ENCODE results near the gene SLC6A9. TPM values are rescaled to one million over a fixed set of nuclear protein-coding genes. Genes with fewer than 3 reads are reported as not detected.

The SLC6A9 gene
- total RNA-seq, 1 donor from 2014 or later = 2.1 TPM

DNA sequence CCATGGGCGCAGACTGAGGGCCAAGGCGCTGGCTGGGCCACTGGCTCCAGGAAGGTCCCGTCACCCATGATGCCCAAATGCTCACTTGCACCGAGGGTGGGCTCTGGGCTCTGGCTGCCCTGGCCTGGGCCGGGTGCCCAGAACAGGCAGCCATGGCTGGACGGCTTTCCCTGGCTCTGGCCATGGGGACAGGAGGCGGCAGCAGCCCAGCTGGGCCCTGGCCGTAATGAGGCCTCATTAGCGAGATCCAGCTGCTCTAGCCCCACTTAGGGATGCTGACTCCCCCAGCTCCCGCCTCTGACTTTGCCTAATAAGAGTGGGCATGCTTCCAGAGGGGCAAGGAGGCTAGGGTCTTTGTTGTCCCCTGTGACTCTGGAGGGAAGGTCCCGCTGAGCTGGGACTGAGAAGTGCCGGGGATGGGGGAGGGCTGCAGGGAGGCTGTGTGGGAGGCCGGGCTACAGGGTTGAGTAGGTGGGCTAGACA lies 11.8 kb downstream of the SLC6A9 start:
- Mint-ChIP-seq H3K4me3 (ENCODE audit: low read depth) (no peak overlapping the region), H3K27ac (no peak overlapping the region), H3K4me1 (ENCODE audit: low read depth) (peaks cover 3% of the 10 kb centered on the region), H3K36me3 (ENCODE audit: low read depth) (no peaks in the 10 kb centered on the region), H3K27me3 (ENCODE audit: low read depth) (no peaks in the 10 kb centered on the region), H3K9me3 (no peaks in the 10 kb centered on the region)
- DNase-seq (ENCODE audit: low spot score) = no peak
- intact Hi-C loops (cut with micrococcal nuclease) = no loop called here

DNA sequence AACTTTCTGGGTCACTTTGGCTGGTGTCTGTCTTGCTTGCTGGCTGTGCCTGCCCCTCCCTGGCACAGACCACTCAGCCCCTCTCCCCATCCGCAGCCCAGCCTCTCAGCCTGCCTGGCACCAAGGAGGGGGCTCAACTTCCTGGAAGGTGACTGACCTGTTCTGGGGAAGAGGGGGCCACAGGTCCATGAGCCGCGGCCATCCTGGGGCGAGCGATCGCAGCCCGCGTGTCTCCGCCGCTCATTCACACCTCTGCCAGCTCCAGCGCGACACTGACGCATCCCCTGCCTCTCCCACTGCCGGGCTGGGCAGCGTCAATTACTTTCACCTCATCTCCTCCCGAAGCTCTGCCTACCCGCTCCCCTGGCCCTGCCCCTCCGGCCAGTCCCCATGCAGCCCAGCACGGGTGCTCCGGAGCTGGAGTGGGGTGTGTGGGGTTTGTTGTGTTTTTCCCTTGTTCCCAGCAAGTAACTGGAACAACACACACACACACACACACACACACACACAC lies 14.3 kb downstream of the SLC6A9 start:
- H3K4me1 Mint-ChIP-seq (ENCODE audit: low read depth) = peaks cover 4% of the 10 kb centered on the region
- H3K4me3 Mint-ChIP-seq (ENCODE audit: low read depth) = no peak overlapping the region
- no peak overlapping the region for H3K27ac Mint-ChIP-seq
- H3K27me3 Mint-ChIP-seq (ENCODE audit: low read depth) = no peaks in the 10 kb centered on the region
- no peak for DNase-seq (ENCODE audit: low spot score)
- H3K9me3 Mint-ChIP-seq = no peaks in the 10 kb centered on the region
- intact Hi-C loops (cut with micrococcal nuclease) = no loop called here
- H3K36me3 Mint-ChIP-seq (ENCODE audit: low read depth) = no peaks in the 10 kb centered on the region

DNA sequence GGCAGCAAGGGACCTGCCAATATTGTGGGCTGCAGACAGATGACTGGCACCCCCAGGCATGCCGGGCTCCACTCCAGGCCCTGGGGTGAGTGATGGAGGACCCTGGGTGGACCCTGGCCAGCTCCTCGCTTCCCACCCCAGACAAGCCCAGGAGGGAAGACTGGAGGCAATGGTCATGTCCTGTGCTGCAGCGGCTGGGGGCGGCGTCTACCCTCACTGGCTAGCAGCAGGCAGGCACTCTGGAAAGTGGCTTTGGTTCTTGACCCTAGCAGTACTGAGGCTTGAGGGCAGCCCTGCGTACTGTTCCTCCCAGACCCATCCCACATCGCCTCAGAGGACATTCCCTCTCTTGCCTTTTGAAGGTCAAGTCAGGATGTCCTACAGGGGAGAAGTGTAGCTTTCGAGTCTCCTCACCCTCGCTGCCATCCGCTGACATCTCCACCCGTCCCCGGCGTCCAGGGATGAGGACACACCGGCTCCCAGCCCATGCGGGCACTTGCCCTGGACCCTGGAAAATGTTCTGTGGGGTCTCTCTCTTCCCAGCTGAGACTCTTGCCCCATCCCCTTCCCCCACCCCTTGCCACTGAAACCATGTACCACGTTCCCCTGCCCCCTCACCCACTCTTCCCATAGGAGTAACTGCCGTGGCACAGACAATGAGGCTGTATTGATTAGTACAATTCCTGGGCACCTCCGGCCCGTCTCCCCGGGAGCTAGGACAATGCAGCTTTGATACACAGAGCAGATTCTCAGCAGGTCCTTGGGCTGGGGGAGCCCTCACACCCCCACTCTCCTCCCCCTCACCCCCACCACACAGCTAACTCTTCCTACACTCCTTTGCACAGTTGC lies 15.0 kb downstream of the SLC6A9 start:
- H3K27ac Mint-ChIP-seq = no peak overlapping the region
- no peak overlapping the region for H3K4me3 Mint-ChIP-seq (ENCODE audit: low read depth)
- no peaks in the 10 kb centered on the region for H3K36me3 Mint-ChIP-seq (ENCODE audit: low read depth)
- no peak for DNase-seq (ENCODE audit: low spot score)
- H3K4me1 Mint-ChIP-seq (ENCODE audit: low read depth) = peaks cover 2% of the 10 kb centered on the region
- intact Hi-C loops (cut with micrococcal nuclease) = no loop called here
- H3K9me3 Mint-ChIP-seq = no peaks in the 10 kb centered on the region
- H3K27me3 Mint-ChIP-seq (ENCODE audit: low read depth) = no peaks in the 10 kb centered on the region

DNA sequence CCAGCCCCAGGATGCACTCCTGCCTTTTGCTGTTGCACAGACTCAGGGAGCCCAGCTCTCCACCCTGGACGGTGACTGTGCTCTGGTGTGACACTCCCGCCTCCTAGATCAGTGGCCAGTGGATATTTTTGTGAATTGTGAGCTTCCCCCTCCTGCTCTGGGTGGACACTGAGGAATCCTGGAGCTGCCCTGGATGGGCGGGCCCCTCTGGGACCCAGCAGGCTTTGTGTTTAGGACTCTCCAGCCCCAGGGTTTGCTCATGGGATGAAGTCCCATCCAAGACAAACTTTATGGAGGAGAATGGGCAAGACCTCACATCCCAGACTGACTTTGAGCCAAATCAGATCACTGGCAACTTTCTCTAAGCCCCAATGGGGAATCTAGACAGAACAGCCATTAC lies 16.1 kb downstream of the SLC6A9 start:
- no peaks in the 10 kb centered on the region for H3K36me3 Mint-ChIP-seq (ENCODE audit: low read depth)
- intact Hi-C loops (cut with micrococcal nuclease) = no loop called here
- no peak for DNase-seq (ENCODE audit: low spot score)
- no peaks in the 10 kb centered on the region for H3K9me3 Mint-ChIP-seq
- H3K4me1 Mint-ChIP-seq (ENCODE audit: low read depth) = peaks cover 2% of the 10 kb centered on the region
- H3K4me3 Mint-ChIP-seq (ENCODE audit: low read depth) = no peak overlapping the region
- H3K27me3 Mint-ChIP-seq (ENCODE audit: low read depth) = no peaks in the 10 kb centered on the region
- no peak overlapping the region for H3K27ac Mint-ChIP-seq

DNA sequence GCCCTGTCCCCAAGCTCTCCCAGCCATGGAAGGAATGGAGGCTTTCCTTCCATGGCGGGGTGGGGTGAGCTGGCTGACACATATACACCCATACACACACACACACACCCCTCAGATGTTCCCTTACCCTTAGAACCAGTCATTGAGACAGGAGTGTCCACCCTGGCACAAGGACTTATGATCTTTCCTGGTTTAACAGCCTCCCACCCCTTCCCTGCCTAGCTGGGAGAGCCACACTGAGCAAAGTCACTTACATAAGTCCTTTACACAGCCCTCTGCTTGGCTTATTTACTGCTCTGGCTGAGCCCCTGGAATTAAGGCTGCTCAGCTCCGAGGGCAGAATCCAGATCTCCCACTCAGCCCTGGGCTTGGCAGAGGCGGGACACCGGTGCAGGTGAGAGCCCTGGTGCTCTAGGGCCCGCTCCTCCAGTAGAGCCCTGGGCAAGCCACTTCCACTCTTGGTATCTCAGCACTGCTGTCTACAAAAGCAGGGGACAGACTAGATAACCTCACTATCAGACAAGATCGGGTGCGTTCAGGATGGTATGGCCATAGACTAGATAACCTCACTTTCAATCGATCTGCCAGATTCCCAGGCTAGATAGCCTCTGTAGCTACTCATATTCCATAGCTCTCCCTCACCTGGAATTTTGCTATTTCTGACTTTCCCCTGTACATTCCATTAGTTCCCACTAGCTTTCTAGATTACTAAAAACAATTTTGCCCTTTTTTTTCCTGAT lies 16.7 kb downstream of the SLC6A9 start:
- no peaks in the 10 kb centered on the region for H3K9me3 Mint-ChIP-seq
- no peak for DNase-seq (ENCODE audit: low spot score)
- no peaks in the 10 kb centered on the region for H3K36me3 Mint-ChIP-seq (ENCODE audit: low read depth)
- no peak overlapping the region for H3K27ac Mint-ChIP-seq
- H3K27me3 Mint-ChIP-seq (ENCODE audit: low read depth) = no peaks in the 10 kb centered on the region
- H3K4me3 Mint-ChIP-seq (ENCODE audit: low read depth) = no peak overlapping the region
- peaks cover 2% of the 10 kb centered on the region for H3K4me1 Mint-ChIP-seq (ENCODE audit: low read depth)
- intact Hi-C loops (cut with micrococcal nuclease) = no loop called here

DNA sequence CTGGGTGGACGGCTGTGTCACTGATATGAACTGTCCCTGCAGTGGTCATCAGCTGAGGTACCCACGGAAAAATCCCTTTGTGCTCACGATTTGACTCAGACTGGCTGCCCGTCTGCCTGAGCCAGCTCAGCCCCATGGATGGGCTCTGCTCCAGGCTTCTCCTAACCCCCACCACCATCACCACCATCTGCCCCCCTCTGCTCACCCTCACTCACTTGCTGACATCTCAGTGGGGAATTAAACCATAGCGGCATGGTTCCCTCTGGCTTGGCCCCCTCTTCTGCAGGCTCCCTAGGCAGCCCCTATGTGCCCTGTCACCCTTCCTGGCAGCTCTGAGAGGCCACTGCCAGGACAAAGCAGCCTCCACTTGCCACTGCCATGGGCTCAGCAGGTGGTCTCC lies 17.3 kb downstream of the SLC6A9 start:
- no peaks in the 10 kb centered on the region for H3K36me3 Mint-ChIP-seq (ENCODE audit: low read depth)

DNA sequence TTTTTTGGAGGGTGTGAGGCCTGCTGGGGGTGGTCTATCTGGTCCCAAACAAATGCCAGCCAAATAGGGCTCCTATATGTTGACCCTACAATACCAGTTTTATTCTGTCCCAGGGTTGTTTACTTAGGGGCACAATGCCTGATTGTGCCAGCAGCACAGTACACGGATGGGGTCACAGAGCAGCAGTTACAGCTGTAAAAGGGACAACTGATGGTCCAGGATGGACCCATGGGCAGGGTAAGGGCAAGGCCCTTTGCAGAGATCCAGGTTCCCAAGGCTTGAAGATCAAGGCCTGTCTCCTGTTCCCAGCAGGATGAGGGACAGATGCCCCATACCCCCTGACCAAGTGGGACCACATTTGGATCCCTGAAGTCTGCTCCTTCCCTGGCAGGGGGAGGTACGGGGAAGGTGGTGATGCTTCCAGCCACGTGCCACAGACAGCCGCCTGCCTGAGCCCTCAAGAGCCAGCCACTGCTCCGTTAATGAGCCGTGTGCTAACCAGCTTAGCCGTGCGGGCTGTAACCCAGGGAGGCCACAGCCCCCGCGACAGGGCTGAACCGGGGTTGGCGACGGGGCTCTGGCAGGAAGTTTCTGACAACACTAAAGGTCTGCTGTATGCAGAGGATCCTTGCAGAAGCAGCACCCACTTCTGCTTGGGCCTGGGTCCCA lies 18.2 kb downstream of the SLC6A9 start:
- Mint-ChIP-seq H3K4me3 (ENCODE audit: low read depth) (no peak overlapping the region), H3K9me3 (no peaks in the 10 kb centered on the region), H3K36me3 (ENCODE audit: low read depth) (no peaks in the 10 kb centered on the region), H3K4me1 (ENCODE audit: low read depth) (peaks cover 2% of the 10 kb centered on the region), H3K27ac (no peak overlapping the region), H3K27me3 (ENCODE audit: low read depth) (no peaks in the 10 kb centered on the region)
- DNase-seq (ENCODE audit: low spot score) = no peak
- intact Hi-C loops (cut with micrococcal nuclease) = no loop called here

More for the DNA sequence above, 17.3 kb downstream of the SLC6A9 start:
- Mint-ChIP-seq H3K4me3 (ENCODE audit: low read depth) (no peak overlapping the region), H3K9me3 (no peaks in the 10 kb centered on the region), H3K27ac (no peak overlapping the region), H3K27me3 (ENCODE audit: low read depth) (no peaks in the 10 kb centered on the region), H3K4me1 (ENCODE audit: low read depth) (peaks cover 2% of the 10 kb centered on the region)
- intact Hi-C loops (cut with micrococcal nuclease) = no loop called here
- DNase-seq (ENCODE audit: low spot score) = no peak

DNA sequence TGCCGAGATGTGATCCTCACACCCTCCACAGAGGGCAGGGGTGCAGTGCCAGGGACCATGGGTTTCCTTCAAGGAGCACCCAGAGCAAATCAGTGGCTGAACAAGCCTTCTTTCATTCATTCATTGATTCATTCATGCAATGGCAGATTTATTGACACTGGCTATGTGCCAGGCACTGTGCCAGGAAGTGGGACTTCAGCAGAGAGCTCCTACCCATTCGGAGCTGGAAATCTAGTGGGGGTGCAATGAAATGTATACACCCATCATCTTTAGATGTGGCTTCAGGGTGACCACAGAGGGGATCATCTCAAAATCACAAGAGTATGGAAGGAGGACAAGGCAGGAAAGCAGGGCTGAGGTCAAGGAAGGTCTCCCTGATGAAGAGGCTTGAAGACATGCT lies 18.9 kb downstream of the SLC6A9 start:
- Mint-ChIP-seq H3K27ac (no peak overlapping the region), H3K36me3 (ENCODE audit: low read depth) (no peaks in the 10 kb centered on the region), H3K9me3 (no peaks in the 10 kb centered on the region), H3K27me3 (ENCODE audit: low read depth) (no peaks in the 10 kb centered on the region), H3K4me3 (ENCODE audit: low read depth) (no peak overlapping the region), H3K4me1 (ENCODE audit: low read depth) (peaks cover 2% of the 10 kb centered on the region)
- DNase-seq (ENCODE audit: low spot score) = no peak
- intact Hi-C loops (cut with micrococcal nuclease) = no loop called here

DNA sequence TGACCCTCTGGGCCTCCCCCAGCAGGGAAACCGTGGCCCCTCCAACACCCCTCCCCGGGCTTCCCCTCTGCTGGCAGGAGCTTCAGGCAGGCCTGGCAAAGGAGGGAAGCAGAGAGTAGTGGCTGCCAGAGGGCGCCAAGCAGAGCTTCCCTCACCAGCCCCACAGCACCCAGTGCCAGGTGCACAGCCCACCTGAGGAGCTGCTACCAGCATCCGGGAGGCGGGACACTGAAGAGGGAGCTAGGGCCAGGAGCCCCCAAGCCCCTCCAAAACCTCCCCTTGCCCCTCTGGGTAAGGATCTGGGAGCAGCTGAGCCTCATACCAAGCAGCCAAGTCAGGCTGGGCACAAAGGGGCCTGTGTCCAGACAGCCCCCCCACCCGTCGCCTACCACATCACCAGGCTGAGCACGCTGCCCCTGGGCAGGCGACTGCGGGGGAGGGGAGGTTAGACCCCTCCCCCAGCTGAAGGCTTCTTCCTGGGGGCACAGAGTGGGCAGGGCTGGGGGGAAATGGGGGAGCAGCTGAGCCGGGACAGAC lies 20.3 kb downstream of the SLC6A9 start:
- Mint-ChIP-seq H3K4me3 (ENCODE audit: low read depth) (no peak overlapping the region), H3K9me3 (no peaks in the 10 kb centered on the region), H3K36me3 (ENCODE audit: low read depth) (no peaks in the 10 kb centered on the region), H3K4me1 (ENCODE audit: low read depth) (peaks cover 2% of the 10 kb centered on the region), H3K27me3 (ENCODE audit: low read depth) (no peaks in the 10 kb centered on the region), H3K27ac (no peak overlapping the region)
- intact Hi-C loops (cut with micrococcal nuclease) = no loop called here
- no peak for DNase-seq (ENCODE audit: low spot score)

DNA sequence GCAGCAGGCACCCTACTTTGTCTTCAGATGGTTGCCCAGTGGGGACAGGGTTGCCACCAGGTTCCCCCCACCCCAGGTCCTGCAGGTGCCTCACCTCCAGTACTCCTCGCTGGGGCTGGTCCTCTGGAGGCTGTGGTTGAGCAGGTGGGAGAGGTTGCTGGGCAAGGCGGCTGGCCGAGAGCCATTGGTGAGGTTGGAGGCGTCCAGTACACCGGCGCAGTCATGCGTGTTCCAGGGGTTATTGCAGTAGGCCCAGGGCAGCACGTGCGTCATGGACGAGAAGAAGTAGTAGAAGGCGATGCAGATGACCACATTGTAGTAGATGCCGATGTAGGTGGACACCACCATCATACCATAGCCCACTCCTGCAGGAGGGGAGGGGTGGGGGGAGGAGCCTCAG lies 23.0 kb downstream of the SLC6A9 start:
- intact Hi-C loops (cut with micrococcal nuclease) = no loop called here
- H3K4me1 Mint-ChIP-seq (ENCODE audit: low read depth) = peaks cover 2% of the 10 kb centered on the region
- no peaks in the 10 kb centered on the region for H3K9me3 Mint-ChIP-seq
- H3K4me3 Mint-ChIP-seq (ENCODE audit: low read depth) = no peak overlapping the region
- H3K27me3 Mint-ChIP-seq (ENCODE audit: low read depth) = no peaks in the 10 kb centered on the region
- H3K27ac Mint-ChIP-seq = no peak overlapping the region
- no peak for DNase-seq (ENCODE audit: low spot score)
- H3K36me3 Mint-ChIP-seq (ENCODE audit: low read depth) = no peaks in the 10 kb centered on the region

DNA sequence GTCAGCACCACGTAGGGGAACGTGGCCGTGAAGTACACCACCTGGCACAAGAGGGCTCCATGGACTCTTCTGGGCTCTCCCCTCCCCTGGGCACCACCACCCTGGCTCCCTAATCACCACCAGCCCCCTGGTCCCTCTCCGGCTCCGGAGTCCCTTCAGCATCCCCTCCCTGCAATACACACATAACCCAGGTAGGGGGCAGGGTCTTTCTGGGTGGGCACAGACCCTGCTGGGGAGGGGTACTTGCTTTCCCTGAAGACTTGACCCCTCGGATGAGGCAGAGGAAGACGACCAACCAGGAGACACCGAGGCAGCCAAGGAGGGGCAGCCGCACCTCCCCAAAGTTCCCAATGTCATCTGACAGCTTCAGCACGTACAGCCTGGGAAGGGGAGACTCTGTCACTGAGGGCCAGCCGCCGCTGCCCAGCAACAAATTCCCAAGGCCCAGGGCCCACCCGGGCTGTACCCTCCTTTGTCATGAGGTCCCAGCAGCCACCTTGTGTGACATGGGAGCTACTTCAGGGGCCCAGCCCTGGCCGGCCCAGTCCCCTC lies 28.6 kb downstream of the SLC6A9 start:
- Mint-ChIP-seq H3K27me3 (ENCODE audit: low read depth) (no peaks in the 10 kb centered on the region), H3K9me3 (no peaks in the 10 kb centered on the region), H3K27ac (no peak overlapping the region), H3K4me3 (ENCODE audit: low read depth) (no peak overlapping the region), H3K4me1 (ENCODE audit: low read depth) (no peaks in the 10 kb centered on the region), H3K36me3 (ENCODE audit: low read depth) (no peaks in the 10 kb centered on the region)
- DNase-seq (ENCODE audit: low spot score) = no peak
- intact Hi-C loops (cut with micrococcal nuclease) = no loop called here

DNA sequence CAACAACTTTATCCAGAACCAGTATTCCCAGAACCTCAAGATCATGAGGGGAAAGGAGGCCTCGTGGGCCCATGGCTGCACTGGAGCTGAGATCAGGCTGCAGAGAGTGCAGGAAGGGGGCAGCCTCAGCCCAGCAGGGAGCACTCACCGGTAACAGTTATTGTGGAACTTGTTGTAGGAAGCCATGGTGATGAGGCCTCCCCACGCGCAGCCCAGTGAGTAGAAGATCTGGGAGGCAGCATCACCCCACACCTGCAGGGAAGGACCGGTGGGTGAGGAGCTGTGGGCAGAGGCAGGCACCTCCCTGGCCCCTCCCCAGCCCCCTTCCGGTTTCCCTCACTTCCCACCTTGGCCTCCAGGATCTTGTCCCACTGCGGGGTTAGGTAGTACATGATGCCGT lies 29.1 kb downstream of the SLC6A9 start:
- Mint-ChIP-seq H3K36me3 (ENCODE audit: low read depth) (no peaks in the 10 kb centered on the region), H3K27me3 (ENCODE audit: low read depth) (no peaks in the 10 kb centered on the region), H3K4me3 (ENCODE audit: low read depth) (no peak overlapping the region), H3K4me1 (ENCODE audit: low read depth) (no peaks in the 10 kb centered on the region), H3K9me3 (no peaks in the 10 kb centered on the region), H3K27ac (no peak overlapping the region)
- DNase-seq (ENCODE audit: low spot score) = no peak
- intact Hi-C loops (cut with micrococcal nuclease) = no loop called here

All from activated T-helper 2 cell treated with anti-CD3 and anti-CD28 coated beads, Interferon-gamma antibody, Interleukin-2, Interleukin-4, amounts not matched to agents 10 μg/mL and 5 μg/mL and 100 μg/mL, durations not matched to agents 14 hours and 24 hours and 36 hours (primary cell).